HCT116 (cell line): ENCODE measurements around the gene SLC17A8.

Source experiments
- CBX3 ChIP-seq: IDR thresholded peaks from 2 replicates; pipeline ENCODE4 v1.6.1; 2012; ENCODE audit warnings: low read depth
- CTCF ChIP-seq, 3 experiments: fragments of 200-600 bp in 1 of 3; sonication (generic) in 1 of 3; IDR thresholded peaks in 2 of 3; conservative IDR thresholded peaks in 1 of 3; 2 replicates each; pipeline ENCODE4 v1.5.1; 2012 to 2017; ENCODE audit warnings: low read depth in 2 of 3, low read length in 2 of 3, antibody characterized with exemption in 1 of 3, borderline replicate concordance in 1 of 3, control low read depth in 1 of 3, mild to moderate bottlenecking in 1 of 3, mixed read lengths in 1 of 3, mixed run types in 1 of 3, moderate library complexity in 1 of 3; ENCODE audit not compliant: insufficient read depth in 1 of 3
- EGR1 ChIP-seq: IDR thresholded peaks from 2 replicates; pipeline ENCODE4 v1.6.1; 2012; ENCODE audit warnings: low read depth
- EZH2 ChIP-seq: fragments of 200-600 bp; sonication (generic); IDR thresholded peaks from 2 replicates; pipeline ENCODE4 v1.6.1; 2017; ENCODE audit warnings: antibody characterized with exemption, mixed run types
- JUND ChIP-seq: IDR thresholded peaks from 2 replicates; pipeline ENCODE4 v1.6.1; 2012
- MAX ChIP-seq: IDR thresholded peaks from 2 replicates; pipeline ENCODE4 v1.6.1; 2012
- POLR2A ChIP-seq: IDR thresholded peaks from 2 replicates; pipeline ENCODE4 v1.7.0; 2011; ENCODE audit warnings: borderline replicate concordance; ENCODE audit not compliant: insufficient read depth, insufficient read length; ENCODE audit errors: extremely low read depth
- POLR2AphosphoS5 ChIP-seq: IDR thresholded peaks from 2 replicates; pipeline ENCODE4 v1.6.1; 2011; ENCODE audit warnings: mild to moderate bottlenecking, low read depth, low read length, moderate library complexity
- REST ChIP-seq: IDR thresholded peaks from 2 replicates; pipeline ENCODE4 v1.6.1; 2012; ENCODE audit warnings: low read depth
- SIN3A ChIP-seq: IDR thresholded peaks from 2 replicates; pipeline ENCODE4 v1.6.1; 2012; ENCODE audit warnings: low read depth
- SP1 ChIP-seq: IDR thresholded peaks from 2 replicates; pipeline ENCODE4 v1.6.1; 2012; ENCODE audit warnings: low read depth
- YY1 ChIP-seq: IDR thresholded peaks from 2 replicates; pipeline ENCODE4 v1.6.1; 2011; ENCODE audit warnings: low read length, low read depth, moderate library complexity, mild to moderate bottlenecking; ENCODE audit not compliant: insufficient replicate concordance; ENCODE audit errors: extremely low read depth
- ZBTB33 ChIP-seq: IDR thresholded peaks from 2 replicates; pipeline ENCODE4 v1.6.1; 2011; ENCODE audit warnings: mild to moderate bottlenecking, low read length, moderate library complexity; ENCODE audit not compliant: insufficient replicate concordance; ENCODE audit errors: extremely low read depth
- ZFX ChIP-seq: fragments of 450-650 bp; IDR thresholded peaks from 2 replicates; pipeline ENCODE4 v1.6.1; 2017

- no peak for TF ChIP-seq REST
- no peak for TF ChIP-seq SP1
- no peak for TF ChIP-seq POLR2A
- no peak for TF ChIP-seq CTCF (IDR thresholded peaks at IDR 0.05 in 2 of 3, conservative IDR thresholded peaks at IDR 0.05 in 1 of 3; ENCODE audit: borderline replicate concordance in 1 of 3, insufficient read depth in 1 of 3, low read depth in 2 of 3, low read length in 2 of 3)
- TF ChIP-seq EZH2, result no peak
- no peak for TF ChIP-seq YY1
- TF ChIP-seq MAX, result no peak
- no peak for TF ChIP-seq JUND
- TF ChIP-seq EGR1, result no peak
- TF ChIP-seq CBX3, result no peak
- TF ChIP-seq POLR2AphosphoS5, result no peak
- no peak for TF ChIP-seq ZFX
- TF ChIP-seq ZBTB33, result no peak
- no peak for TF ChIP-seq SIN3A
Measured at GRCh38 chr12:100426145-100426544, 69.3 kb downstream of the SLC17A8 start.
